PC-9 (cell line): ENCODE results near the gene ST7. TPM values are rescaled to one million over a fixed set of nuclear protein-coding genes. Genes with fewer than 3 reads are reported as not detected.

ENCODE experiments used
- BruUV-seq: library from RNA; stranded (reverse); fragments of 400-500 nt; replicated peaks from 2 replicates; lab custom pipeline; 2021; lab: Mats Ljungman, UMichigan
- CTCF ChIA-PET: fragments of 300-600 bp; sonication (Branson Sonifier 250); formaldehyde crosslinking; loops from one replicate; lab custom pipeline; 2022; ENCODE audit warnings: antibody characterized with exemption; lab: Charles Lee
- POLR2A ChIA-PET: fragments of 300-600 bp; sonication (Branson Sonifier 250); formaldehyde crosslinking; loops from one replicate; lab custom pipeline; 2022; ENCODE audit warnings: antibody characterized with exemption; ENCODE audit not compliant: unreplicated experiment; lab: Charles Lee
- DNase-seq, 2 experiments: peaks; one replicate each; pipeline versions ENCODE4 v3.0.0 to v3.0.0-alpha.2; 2015 to 2022; ENCODE audit warnings: mixed read lengths in 1 of 2
- H2AFZ ChIP-seq: fragments of 200-600 bp; sonication (generic); 2 replicates; pipeline ENCODE4 v1.8.1; 2017; ENCODE audit warnings: antibody characterized with exemption
- H3F3A ChIP-seq: fragments of 200-600 bp; sonication (generic); 2 replicates; pipeline ENCODE4 v1.8.1; 2017; ENCODE audit warnings: antibody characterized with exemption, mild to moderate bottlenecking, low read depth; ENCODE audit not compliant: insufficient read depth
- H3K27ac ChIP-seq: fragments of 200-600 bp; sonication (generic); 2 replicates; pipeline ENCODE4 v1.6.1; 2016; ENCODE audit warnings: mixed run types
- H3K27me3 ChIP-seq: fragments of 200-600 bp; sonication (generic); 2 replicates; pipeline ENCODE4 v1.6.1; 2016; ENCODE audit warnings: low read depth, mixed run types; ENCODE audit not compliant: insufficient read depth
- H3K36me3 ChIP-seq: fragments of 200-600 bp; sonication (generic); 2 replicates; pipeline ENCODE4 v1.6.1; 2016; ENCODE audit warnings: low read depth, mixed run types
- H3K4me1 ChIP-seq: fragments of 200-600 bp; sonication (generic); replicated peaks from 2 replicates; pipeline ENCODE4 v1.6.1; 2016; ENCODE audit warnings: mixed run types; ENCODE audit not compliant: insufficient read depth
- H3K4me2 ChIP-seq: fragments of 200-600 bp; sonication (generic); 2 replicates; pipeline ENCODE4 v1.6.1; 2017; ENCODE audit warnings: mixed run types
- H3K4me3 ChIP-seq: fragments of 200-600 bp; sonication (generic); 2 replicates; pipeline ENCODE4 v1.6.1; 2016; ENCODE audit warnings: mixed run types
- H3K79me2 ChIP-seq: fragments of 200-600 bp; sonication (generic); 2 replicates; pipeline ENCODE4 v1.6.1; 2017; ENCODE audit warnings: low read depth, mixed run types
- H3K9me2 ChIP-seq: fragments of 200-600 bp; sonication (generic); 2 replicates; pipeline ENCODE4 v1.8.1; 2017; ENCODE audit warnings: mild to moderate bottlenecking; ENCODE audit not compliant: insufficient read depth
- H3K9me3 ChIP-seq: fragments of 200-600 bp; sonication (generic); 2 replicates; pipeline ENCODE4 v1.8.1; 2016; ENCODE audit warnings: low read depth; ENCODE audit not compliant: insufficient read depth
- H4K20me1 ChIP-seq: fragments of 200-600 bp; sonication (generic); 2 replicates; pipeline ENCODE4 v1.8.1; 2017; ENCODE audit not compliant: insufficient read depth
- CTCF ChIP-seq: fragments of 200-600 bp; sonication (generic); conservative IDR thresholded peaks from 2 replicates; pipeline ENCODE4 v1.6.1; 2017; ENCODE audit warnings: mixed run types, antibody characterized with exemption, mild to moderate bottlenecking, moderate library complexity
- EZH2 ChIP-seq: fragments of 200-600 bp; sonication (generic); IDR thresholded peaks from 2 replicates; pipeline ENCODE4 v1.8.0; 2017; ENCODE audit warnings: antibody characterized with exemption, low read depth
- intact Hi-C: fragments of 100-400 bp; cut with micrococcal nuclease; formaldehyde crosslinking; loops from one replicate; pipeline ENCODE4 v1.10.0; 2022; ENCODE audit not compliant: unreplicated experiment
- total RNA-seq: library from RNA; stranded (reverse); gene quantifications from 2 replicates; pipeline ENCODE4 v1.2.3, GENCODE V29; 2021

ST7 gene
- total RNA-seq, 1 experiment from 2014 or later = 25.8 TPM

GRCh38 chr7:116929021-116929420 lies 24.3 kb upstream of the ST7 start:
- no TSS peak for BruUV-seq

GRCh38 chr7:116929914-116930913 lies 23.1 kb upstream of the ST7 start:
- no peak for TF ChIP-seq EZH2
- peak; percentile 95 for TF ChIP-seq CTCF
- DNase-seq = peak; percentile 51 to 75
- no peaks in the 10 kb centered on the region for H4K20me1 ChIP-seq
- no peaks in the 10 kb centered on the region for H3K36me3 ChIP-seq
- H3K27ac ChIP-seq = no peak overlapping the region
- no peaks in the 10 kb centered on the region for H3K79me2 ChIP-seq
- no TSS peak for BruUV-seq
- intact Hi-C loops = loop anchor here (1.0 to 5.0 kb wide), 5 partner anchors 189 to 787 kb away; no protein-coding TSS in a partner anchor
- no peak overlapping the region for H3K4me3 ChIP-seq
- H3F3A ChIP-seq = no peaks in the 10 kb centered on the region
- no peaks in the 10 kb centered on the region for H3K9me2 ChIP-seq
- H3K4me1 ChIP-seq = no peaks in the 10 kb centered on the region
- peak overlapping the region; percentile 60 for H3K4me2 ChIP-seq
- H3K9me3 ChIP-seq = no peaks in the 10 kb centered on the region
- no peaks in the 10 kb centered on the region for H3K27me3 ChIP-seq
- 0 out of 2 replicates have a peak overlapping the region, but pooled peaks have one; percentile 48 for H2AFZ ChIP-seq
- ChIA-PET CTCF (interaction anchor here (0.5 to 1.4 kb wide), 5 partner anchors 14 to 1305 kb away, joined by 3 to 6 read pairs (median 4); no protein-coding TSS in a partner anchor), POLR2A (interaction anchor here (0.7 kb wide), 1 partner anchor 51 kb away, joined by 3 read pairs; no protein-coding TSS in a partner anchor)

More at GRCh38 chr7:116929021-116929420, 24.3 kb upstream of the ST7 start:
- Histone ChIP-seq H2AFZ (no peak overlapping the region), H3K4me3 (no peak overlapping the region), H3K79me2 (no peaks in the 10 kb centered on the region), H3K27me3 (no peaks in the 10 kb centered on the region), H4K20me1 (no peaks in the 10 kb centered on the region), H3K4me1 (no peaks in the 10 kb centered on the region), H3K4me2 (no peak overlapping the region), H3K9me2 (no peaks in the 10 kb centered on the region), H3K27ac (no peak overlapping the region), H3K36me3 (no peaks in the 10 kb centered on the region), H3K9me3 (no peaks in the 10 kb centered on the region), H3F3A (peaks cover 5% of the 10 kb centered on the region; the same call in 1 of the 2 replicates)
- CTCF ChIA-PET = interaction anchor here (1.1 kb wide), 1 partner anchor 284 kb away, joined by 3 read pairs; no protein-coding TSS in a partner anchor
- intact Hi-C loops = no loop called here
- POLR2A ChIA-PET = no interaction called here
- no peak for DNase-seq
- TF ChIP-seq EZH2 (no peak), CTCF (no peak)

- BruUV-seq = no TSS peak
- intact Hi-C loops = loop anchor here (5.0 kb wide), 2 partner anchors 280 to 760 kb away; no protein-coding TSS in a partner anchor
Measured at GRCh38 chr7:116932566-116932965, 20.7 kb upstream of the ST7 start.

More at GRCh38 chr7:116932566-116932965, 20.7 kb upstream of the ST7 start:
- H2AFZ ChIP-seq = no peak overlapping the region
- H3F3A ChIP-seq = no peaks in the 10 kb centered on the region
- H3K27me3 ChIP-seq = no peaks in the 10 kb centered on the region
- H3K36me3 ChIP-seq = no peaks in the 10 kb centered on the region
- H3K27ac ChIP-seq = no peak overlapping the region
- no peak overlapping the region for H3K4me3 ChIP-seq
- ChIA-PET CTCF (interaction anchor here (0.6 to 1.9 kb wide), 2 partner anchors 52 to 195 kb away, joined by 4 read pairs; no protein-coding TSS in a partner anchor), POLR2A (interaction anchor here (0.5 to 0.7 kb wide), 3 partner anchors 8 to 682 kb away, joined by 5 to 8 read pairs (median 5); no protein-coding TSS in a partner anchor)
- no peaks in the 10 kb centered on the region for H4K20me1 ChIP-seq
- no peaks in the 10 kb centered on the region for H3K79me2 ChIP-seq
- no peak for DNase-seq
- TF ChIP-seq CTCF (no peak), EZH2 (no peak)
- no peaks in the 10 kb centered on the region for H3K4me1 ChIP-seq
- no peaks in the 10 kb centered on the region for H3K9me3 ChIP-seq
- no peaks in the 10 kb centered on the region; the same call in 1 of the 2 replicates for H3K9me2 ChIP-seq
- no peak overlapping the region for H3K4me2 ChIP-seq
